B cell (primary cell): ENCODE measurements around the gene FXYD1. TPM values are rescaled to one million over a fixed set of nuclear protein-coding genes. Genes with fewer than 3 reads are reported as not detected.

Source experiments
- ATAC-seq: fragments of 200-7000 bp; cut with Tn5 transposase; one replicate; pipeline ENCODE4 v1.10.0; 2021; ENCODE audit warnings: low read depth, mild to moderate bottlenecking, moderate number of reproducible peaks, moderate library complexity
- CTCF ChIA-PET: fragments of 350-600 bp; sonication (Branson Sonifier 250); formaldehyde crosslinking; loops from one replicate; lab custom pipeline; 2021; ENCODE audit warnings: antibody characterized with exemption, inconsistent platforms; lab: Charles Lee
- POLR2A ChIA-PET: fragments of 350-600 bp; sonication (Branson Sonifier 250); formaldehyde crosslinking; loops from one replicate; lab custom pipeline; 2021; ENCODE audit warnings: antibody characterized with exemption; lab: Charles Lee
- DNase-seq: peaks from one replicate; pipeline ENCODE4 v3.0.0; 2013
- H2AFZ ChIP-seq: 2 replicates; pipeline ENCODE4 v1.6.1; 2012; ENCODE audit warnings: mild to moderate bottlenecking, low read depth, low read length; ENCODE audit not compliant: insufficient read depth, poor library complexity, severe bottlenecking
- H3K27ac ChIP-seq, 2 donors: 1 replicate in 1 of 2; 2 replicates in 1 of 2; pipeline ENCODE4 v1.5.1; 2012 to 2013; ENCODE audit warnings: low read length in 2 of 2, mild to moderate bottlenecking in 2 of 2, moderate library complexity in 1 of 2
- H3K27me3 ChIP-seq, 4 experiments: fragments of 200-600 bp in 1 of 4; sonication (generic) in 1 of 4; replicated peaks in 1 of 4; 1 replicate in 2 of 4; 2 replicates in 2 of 4; pipeline versions ENCODE4 v1.6.1 to v1.7.0; 2013 to 2016; ENCODE audit warnings: low read length in 3 of 4, mild to moderate bottlenecking in 2 of 4, mixed read lengths in 1 of 4, moderate library complexity in 1 of 4; ENCODE audit not compliant: insufficient read depth in 4 of 4, control insufficient read depth in 3 of 4; ENCODE audit errors: control extremely low read depth in 1 of 4
- H3K36me3 ChIP-seq, 2 experiments: replicated peaks in 1 of 2; 1 replicate in 1 of 2; 2 replicates in 1 of 2; pipeline versions ENCODE4 v1.6.1 to v1.7.1; 2013; ENCODE audit warnings: low read length in 1 of 2; ENCODE audit not compliant: insufficient read depth in 2 of 2, control insufficient read depth in 1 of 2; ENCODE audit errors: control extremely low read depth in 1 of 2, extremely low read depth in 1 of 2
- H3K4me1 ChIP-seq, 2 donors: fragments of 200-600 bp in 1 of 2; sonication (generic) in 1 of 2; 1 replicate in 1 of 2; 2 replicates in 1 of 2; pipeline versions ENCODE4 v1.5.1 to v1.6.1; 2013 to 2017; ENCODE audit warnings: low read length in 2 of 2; ENCODE audit not compliant: control insufficient read depth in 2 of 2, insufficient read depth in 2 of 2
- H3K4me2 ChIP-seq: replicated peaks from 2 replicates; pipeline ENCODE3; 2012; ENCODE audit warnings: mild to moderate bottlenecking, low read depth, low read length; ENCODE audit not compliant: poor library complexity, severe bottlenecking
- H3K4me3 ChIP-seq, 5 experiments: fragments of 200-600 bp in 1 of 5; sonication (generic) in 1 of 5; 1 replicate in 3 of 5; 2 replicates in 2 of 5; pipeline versions ENCODE4 v1.5.1 to v1.7.0; 2011 to 2016; ENCODE audit warnings: low read length in 4 of 5, mild to moderate bottlenecking in 4 of 5, low read depth in 2 of 5, control low read depth in 1 of 5, moderate library complexity in 1 of 5; ENCODE audit not compliant: insufficient read depth in 1 of 5; ENCODE audit errors: control extremely low read depth in 1 of 5, extremely low read depth in 1 of 5
- H3K79me2 ChIP-seq: fragments of 200-600 bp; sonication (generic); one replicate; pipeline ENCODE4 v1.6.0; 2016; ENCODE audit warnings: low read length; ENCODE audit not compliant: control insufficient read depth, insufficient read depth
- H3K9ac ChIP-seq: fragments of 200-600 bp; sonication (generic); 2 replicates; pipeline ENCODE4 v1.6.1; 2017; ENCODE audit warnings: mild to moderate bottlenecking, low read length, moderate library complexity
- H3K9me3 ChIP-seq, 3 donors: one replicate each; pipeline versions ENCODE4 v1.6.1 to v1.7.1; 2013; ENCODE audit warnings: low read length in 2 of 3; ENCODE audit not compliant: control insufficient read depth in 2 of 3, insufficient read depth in 1 of 3; ENCODE audit errors: control extremely low read depth in 1 of 3
- H4K20me1 ChIP-seq: 2 replicates; pipeline ENCODE4 v1.6.0; 2012; ENCODE audit warnings: mild to moderate bottlenecking, low read length; ENCODE audit not compliant: insufficient read depth, control insufficient read depth, poor library complexity, severe bottlenecking
- H3K27ac Mint-ChIP-seq: one replicate; pipeline ENCODE4 v1.8.0; 2021; ENCODE audit warnings: mixed read lengths
- H3K27me3 Mint-ChIP-seq: one replicate; pipeline ENCODE4 v1.8.0; 2021; ENCODE audit warnings: mixed read lengths
- H3K4me1 Mint-ChIP-seq: one replicate; pipeline ENCODE4 v1.8.0; 2021; ENCODE audit warnings: mixed read lengths
- H3K4me3 Mint-ChIP-seq: one replicate; pipeline ENCODE4 v1.8.0; 2021; ENCODE audit warnings: mixed read lengths
- H3K9me3 Mint-ChIP-seq: one replicate; pipeline ENCODE4 v1.8.0; 2022; ENCODE audit warnings: mixed read lengths; ENCODE audit not compliant: insufficient read depth
- CTCF ChIP-seq: fragments of 200-600 bp; IDR thresholded peaks from one replicate; pipeline ENCODE4 v1.8.0; 2022; ENCODE audit warnings: antibody characterized with exemption, mild to moderate bottlenecking
- EZH2 ChIP-seq: IDR thresholded peaks from 2 replicates; pipeline ENCODE4 v1.6.1; 2012; ENCODE audit warnings: borderline replicate concordance, low read depth, mild to moderate bottlenecking, moderate library complexity, low read length; ENCODE audit not compliant: insufficient read depth, poor library complexity, severe bottlenecking
- WGBS: methylation state at CpG from one replicate; pipeline ENCODE4 v1.1.5; 2013; ENCODE audit warnings: missing lambda C conversion rate; ENCODE audit not compliant: insufficient coverage; 5-methylcytosine and 5-hydroxymethylcytosine counted together
- intact Hi-C: fragments of 100-400 bp; cut with micrococcal nuclease; formaldehyde crosslinking; loops from one replicate; pipeline ENCODE4 v1.10.0; 2022
- polyA plus RNA-seq: library from polyadenylated mRNA; depleted of rRNA; stranded (reverse); fragments of >200 nt; gene quantifications from 2 replicates; pipeline ENCODE4 v1.2.3, GENCODE V29; 2012
- total RNA-seq, 2 donors: library from RNA; stranded (reverse); fragments of 120-200 nt in 1 of 2; gene quantifications; 1 replicate in 1 of 2; 2 replicates in 1 of 2; pipeline versions ENCODE4 v1.2.3 to v1.2.4, GENCODE V29; 2013 to 2022

The FXYD1 gene
- total and polyA plus RNA-seq, 2 donors (not counting 1 experiment from before 2014, with no cell fraction given), result 3.1 to 4.7 TPM

GRCh38 chr19:35110974-35111373 is 27.6 kb upstream of the FXYD1 start:
- Histone ChIP-seq H3K36me3 (no peaks in the 10 kb centered on the region), H4K20me1 (no peaks in the 10 kb centered on the region), H3K27me3 (peaks cover 0 to 27% (median 2%) of the 10 kb centered on the region in 4 experiments), H3K4me3 (no peak overlapping the region), H2AFZ (no peak overlapping the region), H3K4me1 (peaks cover 7 to 9% of the 10 kb centered on the region in 2 donors), H3K9me3 (peaks cover 0 to 8% (median 0%) of the 10 kb centered on the region in 3 donors), H3K9ac (no peak overlapping the region), H3K27ac (no peak overlapping the region), H3K4me2 (no peak overlapping the region), H3K79me2 (no peaks in the 10 kb centered on the region)
- WGBS, result 87% methylated on average over 4 of the region's 9 CpGs
- ATAC-seq (no peak), DNase-seq (no peak)
- TF ChIP-seq EZH2 (no peak), CTCF (no peak)
- H3K9me3 Mint-ChIP-seq, result no peaks in the 10 kb centered on the region
- peaks cover 8% of the 10 kb centered on the region for H3K4me1 Mint-ChIP-seq
- no peak overlapping the region for H3K27ac Mint-ChIP-seq
- intact Hi-C loops, result no loop called here
- H3K27me3 Mint-ChIP-seq, result peaks cover 11% of the 10 kb centered on the region
- H3K4me3 Mint-ChIP-seq, result no peak overlapping the region
- ChIA-PET POLR2A (no interaction called here), CTCF (interaction anchor here (0.7 to 1.0 kb wide), 4 partner anchors 13 to 104 kb away, joined by 3 read pairs; no protein-coding TSS in a partner anchor)

- no peak overlapping the region for H3K4me3 Mint-ChIP-seq
- no peak overlapping the region for H3K4me3 ChIP-seq
- H3K27me3 ChIP-seq, result peaks cover 0 to 27% (median 2%) of the 10 kb centered on the region in 4 experiments
- no peaks in the 10 kb centered on the region for H3K36me3 ChIP-seq
- H3K9me3 ChIP-seq, result peaks cover 0 to 4% (median 0%) of the 10 kb centered on the region in 3 donors
- H3K79me2 ChIP-seq, result no peaks in the 10 kb centered on the region
- H3K27me3 Mint-ChIP-seq, result peaks cover 11% of the 10 kb centered on the region
- no peak overlapping the region for H3K4me2 ChIP-seq
- H3K27ac Mint-ChIP-seq, result no peak overlapping the region
- DNase-seq (no peak), ATAC-seq (no peak)
- H3K27ac ChIP-seq, result no peak overlapping the region
- no peak overlapping the region for H2AFZ ChIP-seq
- TF ChIP-seq CTCF (no peak), EZH2 (no peak)
- H3K4me1 Mint-ChIP-seq, result peaks cover 8% of the 10 kb centered on the region
- 85% methylated on average over 13 of the region's 15 CpGs for WGBS
- intact Hi-C loops, result no loop called here
- POLR2A ChIA-PET, result interaction anchor here (0.7 kb wide), 1 partner anchor 1744 kb away, joined by 3 read pairs; no protein-coding TSS in a partner anchor
- no peaks in the 10 kb centered on the region for H4K20me1 ChIP-seq
- H3K4me1 ChIP-seq, result peaks cover 7 to 9% of the 10 kb centered on the region in 2 donors
- H3K9ac ChIP-seq, result no peak overlapping the region
- CTCF ChIA-PET, result interaction anchor here (0.7 to 1.7 kb wide), 2 partner anchors 46 to 545 kb away, joined by 4 to 5 read pairs; no protein-coding TSS in a partner anchor
- H3K9me3 Mint-ChIP-seq, result no peaks in the 10 kb centered on the region
These were observed 25.5 kb upstream of the FXYD1 start for GRCh38 chr19:35112995-35113688.
